IPS-20b (cell line): ENCODE measurements around the gene ALG14.

Experiments
- H3K27ac ChIP-seq: one replicate; pipeline ENCODE4 v1.5.1; 2013; ENCODE audit warnings: low read length
- H3K27me3 ChIP-seq: 2 replicates; pipeline ENCODE4 v1.6.1; 2013; ENCODE audit warnings: mild to moderate bottlenecking, low read length, inconsistent platforms; ENCODE audit not compliant: insufficient read depth
- H3K36me3 ChIP-seq: 2 replicates; pipeline ENCODE4 v1.6.1; 2013; ENCODE audit warnings: low read depth, mild to moderate bottlenecking, inconsistent platforms, low read length, moderate library complexity; ENCODE audit not compliant: insufficient read depth
- H3K4me1 ChIP-seq: 2 replicates; pipeline ENCODE4 v1.6.1; 2013; ENCODE audit warnings: mild to moderate bottlenecking, control low read depth, inconsistent platforms, low read length, moderate library complexity; ENCODE audit not compliant: insufficient read depth
- H3K4me3 ChIP-seq: 2 replicates; pipeline ENCODE4 v1.5.1; 2013; ENCODE audit warnings: mild to moderate bottlenecking, low read length, inconsistent platforms
- H3K9ac ChIP-seq: 2 replicates; pipeline ENCODE4 v1.6.1; 2013; ENCODE audit warnings: low read depth, mild to moderate bottlenecking, inconsistent platforms, low read length, moderate library complexity
- H3K9me3 ChIP-seq: 2 replicates; pipeline ENCODE4 v1.6.1; 2013; ENCODE audit warnings: mild to moderate bottlenecking, low read depth, low read length, inconsistent platforms; ENCODE audit not compliant: insufficient read depth

Gene ALG14

DNA sequence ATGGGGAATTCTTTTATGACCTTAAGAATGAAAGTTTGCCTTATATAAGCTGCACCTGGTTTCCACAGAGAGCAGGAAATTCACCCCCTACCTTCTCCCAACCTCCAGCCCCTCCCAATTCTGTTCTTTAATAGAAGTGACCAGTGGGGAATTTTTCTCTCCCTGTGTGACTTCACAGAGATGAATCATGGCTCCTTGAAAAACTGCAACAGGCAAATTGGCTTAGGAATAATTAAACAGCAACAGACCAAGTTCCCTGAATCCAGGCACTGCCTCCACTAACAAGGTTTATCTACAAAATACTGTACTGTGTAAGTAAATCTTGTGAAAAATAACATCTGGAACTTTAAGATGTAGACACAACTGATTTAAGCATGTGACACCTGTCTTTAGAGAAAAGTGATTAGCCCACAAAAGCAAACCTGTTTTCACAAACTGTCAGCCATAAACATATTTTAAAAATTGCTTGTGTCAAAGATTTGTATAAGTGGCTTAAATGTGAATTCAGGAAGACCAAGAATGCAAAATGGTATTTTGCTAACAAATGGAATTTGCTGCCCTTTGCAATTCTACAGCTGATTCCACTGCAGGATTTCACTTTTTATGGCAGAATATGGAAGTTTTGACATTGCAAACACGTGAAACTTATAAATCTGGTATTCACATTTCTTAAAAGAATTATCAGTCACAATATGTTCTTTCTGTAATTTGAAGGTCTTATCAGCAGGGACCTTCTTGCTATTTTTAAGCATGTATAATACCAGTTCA is 54.0 kb downstream of the ALG14 start:
- H3K36me3 ChIP-seq = no peaks in the 10 kb centered on the region
- H3K27ac ChIP-seq = no peak overlapping the region
- H3K4me3 ChIP-seq = no peak overlapping the region
- H3K9me3 ChIP-seq = no peaks in the 10 kb centered on the region
- H3K9ac ChIP-seq = no peak overlapping the region
- H3K4me1 ChIP-seq = no peaks in the 10 kb centered on the region
- no peaks in the 10 kb centered on the region for H3K27me3 ChIP-seq

GRCh38 chr1:95017775-95018174 is 55.0 kb downstream of the ALG14 start:
- no peak overlapping the region for H3K9ac ChIP-seq
- H3K36me3 ChIP-seq = no peaks in the 10 kb centered on the region
- H3K27ac ChIP-seq = no peak overlapping the region
- H3K4me3 ChIP-seq = no peak overlapping the region
- no peaks in the 10 kb centered on the region for H3K4me1 ChIP-seq
- no peaks in the 10 kb centered on the region for H3K27me3 ChIP-seq
- H3K9me3 ChIP-seq = no peaks in the 10 kb centered on the region

- no peaks in the 10 kb centered on the region for H3K36me3 ChIP-seq
- no peaks in the 10 kb centered on the region for H3K27me3 ChIP-seq
- no peaks in the 10 kb centered on the region for H3K4me1 ChIP-seq
- H3K9me3 ChIP-seq = no peaks in the 10 kb centered on the region
- no peak overlapping the region for H3K27ac ChIP-seq
- no peak overlapping the region for H3K9ac ChIP-seq
- H3K4me3 ChIP-seq = no peak overlapping the region
Observed at GRCh38 chr1:95015076-95015475, 57.7 kb downstream of the ALG14 start.

- Histone ChIP-seq H3K36me3 (no peaks in the 10 kb centered on the region), H3K27ac (no peak overlapping the region), H3K9me3 (no peaks in the 10 kb centered on the region), H3K9ac (no peak overlapping the region), H3K27me3 (no peaks in the 10 kb centered on the region), H3K4me1 (no peaks in the 10 kb centered on the region), H3K4me3 (no peak overlapping the region)
Observed at GRCh38 chr1:95013950-95014574, 58.7 kb downstream of the ALG14 start.

GRCh38 chr1:95012389-95012788 is 60.4 kb downstream of the ALG14 start:
- Histone ChIP-seq H3K9ac (no peak overlapping the region), H3K27me3 (no peaks in the 10 kb centered on the region), H3K27ac (no peak overlapping the region), H3K36me3 (no peaks in the 10 kb centered on the region), H3K4me3 (no peak overlapping the region), H3K9me3 (no peaks in the 10 kb centered on the region), H3K4me1 (no peaks in the 10 kb centered on the region)

DNA sequence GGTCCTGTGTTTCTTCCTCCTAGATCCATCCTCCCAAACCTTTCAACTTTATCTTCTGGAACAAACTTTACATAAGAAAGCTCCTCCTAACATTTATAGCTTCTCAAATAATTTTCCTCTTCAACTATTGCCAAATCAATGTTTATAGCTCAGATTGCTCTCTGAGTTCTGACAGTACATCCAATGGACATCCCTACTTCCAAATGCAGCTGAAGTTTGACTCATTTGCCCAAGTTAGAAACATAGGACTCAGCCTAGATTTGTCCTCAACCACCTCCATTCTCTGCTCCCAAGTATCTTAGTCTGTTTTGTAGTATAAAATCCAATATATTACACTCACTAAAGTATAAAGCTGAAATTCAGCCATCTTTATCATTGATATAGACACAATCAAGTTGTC is 62.6 kb downstream of the ALG14 start:
- no peaks in the 10 kb centered on the region for H3K9me3 ChIP-seq
- H3K36me3 ChIP-seq = no peaks in the 10 kb centered on the region
- H3K27ac ChIP-seq = no peak overlapping the region
- no peak overlapping the region for H3K4me3 ChIP-seq
- H3K4me1 ChIP-seq = no peaks in the 10 kb centered on the region
- no peaks in the 10 kb centered on the region for H3K27me3 ChIP-seq
- no peak overlapping the region for H3K9ac ChIP-seq

- Histone ChIP-seq H3K27ac (no peak overlapping the region), H3K9ac (no peak overlapping the region), H3K4me1 (no peaks in the 10 kb centered on the region; the same call in 1 of the 2 replicates), H3K4me3 (no peak overlapping the region), H3K36me3 (no peaks in the 10 kb centered on the region), H3K27me3 (no peaks in the 10 kb centered on the region), H3K9me3 (no peaks in the 10 kb centered on the region)
Observed at GRCh38 chr1:95007687-95008086, 65.1 kb downstream of the ALG14 start.

GRCh38 chr1:95006681-95007080 is 66.1 kb downstream of the ALG14 start:
- Histone ChIP-seq H3K36me3 (no peaks in the 10 kb centered on the region), H3K27ac (no peak overlapping the region), H3K9me3 (no peaks in the 10 kb centered on the region), H3K27me3 (no peaks in the 10 kb centered on the region), H3K9ac (no peak overlapping the region), H3K4me1 (peaks cover 2% of the 10 kb centered on the region; the same call in 1 of the 2 replicates), H3K4me3 (no peak overlapping the region)

DNA sequence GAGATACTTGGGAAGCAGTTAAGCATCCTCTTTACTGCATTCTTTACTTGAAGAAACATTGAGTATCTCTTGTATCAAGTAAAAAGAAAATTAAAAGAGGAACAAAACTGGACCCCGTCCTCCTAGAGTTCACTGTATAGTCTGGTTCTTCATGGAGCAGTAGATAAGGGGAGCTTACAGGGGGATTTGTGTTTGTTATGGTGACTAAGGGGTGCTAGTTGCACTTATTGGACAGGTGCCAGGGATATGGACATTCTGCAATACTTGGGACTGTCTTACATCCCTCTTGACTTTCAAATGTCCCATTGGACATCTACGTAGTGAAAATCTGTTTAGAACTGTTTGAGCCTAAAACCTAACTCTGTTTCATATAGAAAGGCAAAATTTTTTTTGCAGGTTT is 67.2 kb downstream of the ALG14 start:
- Histone ChIP-seq H3K27ac (no peak overlapping the region), H3K9ac (no peak overlapping the region), H3K4me1 (peaks cover 2% of the 10 kb centered on the region; the same call in 1 of the 2 replicates), H3K27me3 (no peaks in the 10 kb centered on the region), H3K4me3 (no peak overlapping the region), H3K9me3 (no peaks in the 10 kb centered on the region), H3K36me3 (no peaks in the 10 kb centered on the region)

DNA sequence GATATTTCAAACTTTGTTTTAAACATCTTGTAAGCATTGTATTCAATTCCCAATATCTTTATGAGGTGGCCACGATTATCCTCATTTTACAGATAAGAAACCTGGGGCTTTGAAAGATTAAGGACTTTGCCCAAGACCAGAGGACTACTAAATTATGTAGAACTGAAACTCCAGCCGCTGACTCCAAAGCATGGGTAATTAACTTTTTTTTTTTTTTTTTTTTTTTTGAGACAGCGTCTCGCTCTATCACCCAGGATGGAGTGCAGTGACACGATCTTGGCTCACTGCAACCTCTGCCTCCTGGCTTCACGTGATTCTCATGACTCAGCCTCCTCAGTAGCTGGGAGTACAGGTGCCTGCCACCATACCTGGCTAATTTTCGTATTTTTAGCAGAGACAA is 68.7 kb downstream of the ALG14 start:
- Histone ChIP-seq H3K4me1 (peaks cover 2% of the 10 kb centered on the region; the same call in 1 of the 2 replicates), H3K9ac (no peak overlapping the region), H3K36me3 (no peaks in the 10 kb centered on the region), H3K4me3 (no peak overlapping the region), H3K9me3 (no peaks in the 10 kb centered on the region), H3K27ac (no peak overlapping the region), H3K27me3 (no peaks in the 10 kb centered on the region)

DNA sequence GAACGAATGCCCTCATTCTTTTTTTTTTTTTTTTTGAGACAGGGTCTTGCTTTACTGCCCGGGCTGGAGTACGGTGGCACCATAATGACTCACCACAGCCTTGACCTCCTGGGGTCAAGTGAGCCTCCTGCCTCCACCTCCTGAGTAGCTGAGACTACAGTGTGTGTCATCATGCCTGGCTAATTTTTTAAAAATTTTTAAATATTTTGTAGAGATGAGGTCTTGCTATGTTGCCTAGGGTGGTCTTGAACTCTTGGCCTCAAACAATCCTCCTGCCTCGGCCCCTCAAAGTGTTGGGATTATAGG is 69.4 kb downstream of the ALG14 start:
- H3K4me1 ChIP-seq = peaks cover 5% of the 10 kb centered on the region; the same call in 1 of the 2 replicates
- no peak overlapping the region for H3K27ac ChIP-seq
- no peaks in the 10 kb centered on the region for H3K27me3 ChIP-seq
- no peak overlapping the region for H3K9ac ChIP-seq
- no peaks in the 10 kb centered on the region for H3K9me3 ChIP-seq
- H3K36me3 ChIP-seq = no peaks in the 10 kb centered on the region
- no peak overlapping the region for H3K4me3 ChIP-seq
